Measurements from ENCODE around the gene PROCA1. TPM values are rescaled to one million over a fixed set of nuclear protein-coding genes. Genes with fewer than 3 reads are reported as not detected.

Gene PROCA1
- total and polyA plus RNA-seq, 2 of the 13 experiments (the other 11 are each of a cell fraction or from before 2014, with no cell fraction given) = 0.73 to 1.5 TPM

DNA sequence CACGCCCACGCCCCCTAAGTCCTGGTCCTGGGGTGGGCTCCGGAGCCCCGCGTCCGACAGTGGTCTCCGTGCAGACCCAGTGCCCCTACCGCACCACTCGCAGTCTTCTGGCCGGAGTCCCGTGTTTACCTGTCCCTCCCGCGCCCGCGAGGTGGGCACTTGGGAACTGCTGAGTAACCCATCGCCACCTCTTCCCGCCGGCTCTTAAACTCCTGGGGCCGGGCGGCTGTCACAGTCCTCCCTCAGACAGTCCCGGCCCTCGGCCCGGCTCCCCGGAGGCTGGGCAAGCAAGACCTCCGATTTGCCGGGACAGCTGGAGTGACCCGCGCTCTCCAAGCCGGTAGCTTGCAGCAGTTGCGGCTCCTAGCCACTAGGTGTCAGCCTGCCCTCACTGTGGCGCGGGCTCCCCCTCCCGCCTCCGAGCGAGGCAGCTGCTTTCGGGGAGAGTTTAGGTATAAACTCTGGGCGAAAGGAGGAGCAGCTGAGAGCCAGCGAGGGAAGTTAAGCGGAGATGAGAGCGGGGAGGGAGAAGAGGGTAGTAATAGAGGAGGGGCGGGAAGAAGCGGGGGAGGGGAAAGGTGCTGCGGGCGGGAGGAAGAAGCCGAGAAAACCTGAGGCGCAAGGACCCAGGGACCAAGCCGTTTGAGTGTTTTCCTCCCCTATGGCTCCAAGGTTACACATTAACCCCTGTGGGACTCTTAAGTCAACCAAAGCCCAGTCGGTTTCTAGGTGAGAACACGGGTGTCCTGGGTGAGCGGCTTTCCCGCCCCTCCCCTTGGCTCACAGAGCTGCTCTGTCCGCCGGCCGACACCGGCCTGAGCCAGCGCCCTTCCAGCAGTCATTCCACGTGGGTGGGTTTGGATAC lies 15.2 kb upstream of the PROCA1 start (continued):
- TF ChIP-seq, protein P1, sequence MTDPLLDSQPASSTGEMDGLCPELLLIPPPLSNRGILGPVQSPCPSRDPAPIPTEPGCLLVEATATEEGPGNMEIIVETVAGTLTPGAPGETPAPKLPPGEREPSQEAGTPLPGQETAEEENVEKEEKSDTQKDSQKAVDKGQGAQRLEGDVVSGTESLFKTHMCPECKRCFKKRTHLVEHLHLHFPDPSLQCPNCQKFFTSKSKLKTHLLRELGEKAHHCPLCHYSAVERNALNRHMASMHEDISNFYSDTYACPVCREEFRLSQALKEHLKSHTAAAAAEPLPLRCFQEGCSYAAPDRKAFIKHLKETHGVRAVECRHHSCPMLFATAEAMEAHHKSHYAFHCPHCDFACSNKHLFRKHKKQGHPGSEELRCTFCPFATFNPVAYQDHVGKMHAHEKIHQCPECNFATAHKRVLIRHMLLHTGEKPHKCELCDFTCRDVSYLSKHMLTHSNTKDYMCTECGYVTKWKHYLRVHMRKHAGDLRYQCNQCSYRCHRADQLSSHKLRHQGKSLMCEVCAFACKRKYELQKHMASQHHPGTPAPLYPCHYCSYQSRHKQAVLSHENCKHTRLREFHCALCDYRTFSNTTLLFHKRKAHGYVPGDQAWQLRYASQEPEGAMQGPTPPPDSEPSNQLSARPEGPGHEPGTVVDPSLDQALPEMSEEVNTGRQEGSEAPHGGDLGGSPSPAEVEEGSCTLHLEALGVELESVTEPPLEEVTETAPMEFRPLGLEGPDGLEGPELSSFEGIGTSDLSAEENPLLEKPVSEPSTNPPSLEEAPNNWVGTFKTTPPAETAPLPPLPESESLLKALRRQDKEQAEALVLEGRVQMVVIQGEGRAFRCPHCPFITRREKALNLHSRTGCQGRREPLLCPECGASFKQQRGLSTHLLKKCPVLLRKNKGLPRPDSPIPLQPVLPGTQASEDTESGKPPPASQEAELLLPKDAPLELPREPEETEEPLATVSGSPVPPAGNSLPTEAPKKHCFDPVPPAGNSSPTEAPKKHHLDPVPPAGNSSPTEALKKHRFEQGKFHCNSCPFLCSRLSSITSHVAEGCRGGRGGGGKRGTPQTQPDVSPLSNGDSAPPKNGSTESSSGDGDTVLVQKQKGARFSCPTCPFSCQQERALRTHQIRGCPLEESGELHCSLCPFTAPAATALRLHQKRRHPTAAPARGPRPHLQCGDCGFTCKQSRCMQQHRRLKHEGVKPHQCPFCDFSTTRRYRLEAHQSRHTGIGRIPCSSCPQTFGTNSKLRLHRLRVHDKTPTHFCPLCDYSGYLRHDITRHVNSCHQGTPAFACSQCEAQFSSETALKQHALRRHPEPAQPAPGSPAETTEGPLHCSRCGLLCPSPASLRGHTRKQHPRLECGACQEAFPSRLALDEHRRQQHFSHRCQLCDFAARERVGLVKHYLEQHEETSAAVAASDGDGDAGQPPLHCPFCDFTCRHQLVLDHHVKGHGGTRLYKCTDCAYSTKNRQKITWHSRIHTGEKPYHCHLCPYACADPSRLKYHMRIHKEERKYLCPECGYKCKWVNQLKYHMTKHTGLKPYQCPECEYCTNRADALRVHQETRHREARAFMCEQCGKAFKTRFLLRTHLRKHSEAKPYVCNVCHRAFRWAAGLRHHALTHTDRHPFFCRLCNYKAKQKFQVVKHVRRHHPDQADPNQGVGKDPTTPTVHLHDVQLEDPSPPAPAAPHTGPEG (CRISPR knock-in tag; IDR thresholded peaks at IDR 0.05) = peak; percentile 85
- TF ChIP-seq ZFP36L1 (CRISPR knock-in tag; IDR thresholded peaks at IDR 0.05) (peak; percentile 30; the same call in 1 of the 2 replicates), LRRFIP1 (CRISPR knock-in tag; conservative IDR thresholded peaks at IDR 0.05) (no peak), SCMH1 (CRISPR knock-in tag; IDR thresholded peaks at IDR 0.05; ENCODE audit: borderline replicate concordance) (no peak), RXRA (CRISPR knock-in tag; IDR thresholded peaks at IDR 0.05) (peak; percentile 53; the same call in 1 of the 2 replicates), RELA (CRISPR knock-in tag; IDR thresholded peaks at IDR 0.05) (0 out of 2 replicates have a peak, but pooled peaks have one; percentile 37), MIER3 (CRISPR knock-in tag; IDR thresholded peaks at IDR 0.05; ENCODE audit: borderline replicate concordance) (peak; percentile 9; the same call in 1 of the 2 replicates), NR3C1 (CRISPR knock-in tag; IDR thresholded peaks at IDR 0.05) (no peak)
- TF ChIP-seq, protein P2, sequence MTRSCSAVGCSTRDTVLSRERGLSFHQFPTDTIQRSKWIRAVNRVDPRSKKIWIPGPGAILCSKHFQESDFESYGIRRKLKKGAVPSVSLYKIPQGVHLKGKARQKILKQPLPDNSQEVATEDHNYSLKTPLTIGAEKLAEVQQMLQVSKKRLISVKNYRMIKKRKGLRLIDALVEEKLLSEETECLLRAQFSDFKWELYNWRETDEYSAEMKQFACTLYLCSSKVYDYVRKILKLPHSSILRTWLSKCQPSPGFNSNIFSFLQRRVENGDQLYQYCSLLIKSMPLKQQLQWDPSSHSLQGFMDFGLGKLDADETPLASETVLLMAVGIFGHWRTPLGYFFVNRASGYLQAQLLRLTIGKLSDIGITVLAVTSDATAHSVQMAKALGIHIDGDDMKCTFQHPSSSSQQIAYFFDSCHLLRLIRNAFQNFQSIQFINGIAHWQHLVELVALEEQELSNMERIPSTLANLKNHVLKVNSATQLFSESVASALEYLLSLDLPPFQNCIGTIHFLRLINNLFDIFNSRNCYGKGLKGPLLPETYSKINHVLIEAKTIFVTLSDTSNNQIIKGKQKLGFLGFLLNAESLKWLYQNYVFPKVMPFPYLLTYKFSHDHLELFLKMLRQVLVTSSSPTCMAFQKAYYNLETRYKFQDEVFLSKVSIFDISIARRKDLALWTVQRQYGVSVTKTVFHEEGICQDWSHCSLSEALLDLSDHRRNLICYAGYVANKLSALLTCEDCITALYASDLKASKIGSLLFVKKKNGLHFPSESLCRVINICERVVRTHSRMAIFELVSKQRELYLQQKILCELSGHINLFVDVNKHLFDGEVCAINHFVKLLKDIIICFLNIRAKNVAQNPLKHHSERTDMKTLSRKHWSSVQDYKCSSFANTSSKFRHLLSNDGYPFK (CRISPR knock-in tag; IDR thresholded peaks at IDR 0.05; ENCODE audit: borderline replicate concordance) = peak; percentile 67; the same call in 1 of the 2 replicates
- TF ChIP-seq, protein P3, sequence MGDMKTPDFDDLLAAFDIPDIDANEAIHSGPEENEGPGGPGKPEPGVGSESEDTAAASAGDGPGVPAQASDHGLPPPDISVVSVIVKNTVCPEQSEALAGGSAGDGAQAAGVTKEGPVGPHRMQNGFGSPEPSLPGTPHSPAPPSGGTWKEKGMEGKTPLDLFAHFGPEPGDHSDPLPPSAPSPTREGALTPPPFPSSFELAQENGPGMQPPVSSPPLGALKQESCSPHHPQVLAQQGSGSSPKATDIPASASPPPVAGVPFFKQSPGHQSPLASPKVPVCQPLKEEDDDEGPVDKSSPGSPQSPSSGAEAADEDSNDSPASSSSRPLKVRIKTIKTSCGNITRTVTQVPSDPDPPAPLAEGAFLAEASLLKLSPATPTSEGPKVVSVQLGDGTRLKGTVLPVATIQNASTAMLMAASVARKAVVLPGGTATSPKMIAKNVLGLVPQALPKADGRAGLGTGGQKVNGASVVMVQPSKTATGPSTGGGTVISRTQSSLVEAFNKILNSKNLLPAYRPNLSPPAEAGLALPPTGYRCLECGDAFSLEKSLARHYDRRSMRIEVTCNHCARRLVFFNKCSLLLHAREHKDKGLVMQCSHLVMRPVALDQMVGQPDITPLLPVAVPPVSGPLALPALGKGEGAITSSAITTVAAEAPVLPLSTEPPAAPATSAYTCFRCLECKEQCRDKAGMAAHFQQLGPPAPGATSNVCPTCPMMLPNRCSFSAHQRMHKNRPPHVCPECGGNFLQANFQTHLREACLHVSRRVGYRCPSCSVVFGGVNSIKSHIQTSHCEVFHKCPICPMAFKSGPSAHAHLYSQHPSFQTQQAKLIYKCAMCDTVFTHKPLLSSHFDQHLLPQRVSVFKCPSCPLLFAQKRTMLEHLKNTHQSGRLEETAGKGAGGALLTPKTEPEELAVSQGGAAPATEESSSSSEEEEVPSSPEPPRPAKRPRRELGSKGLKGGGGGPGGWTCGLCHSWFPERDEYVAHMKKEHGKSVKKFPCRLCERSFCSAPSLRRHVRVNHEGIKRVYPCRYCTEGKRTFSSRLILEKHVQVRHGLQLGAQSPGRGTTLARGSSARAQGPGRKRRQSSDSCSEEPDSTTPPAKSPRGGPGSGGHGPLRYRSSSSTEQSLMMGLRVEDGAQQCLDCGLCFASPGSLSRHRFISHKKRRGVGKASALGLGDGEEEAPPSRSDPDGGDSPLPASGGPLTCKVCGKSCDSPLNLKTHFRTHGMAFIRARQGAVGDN (CRISPR knock-in tag; IDR thresholded peaks at IDR 0.05) = peak; percentile 68

All from HepG2 (cell line).